GM03348 (cell line): Measurements from ENCODE around the gene PLA2G1B.
A peak's percentile ranks its signal among the peaks of the same experiment; 100 is the strongest.

Source experiments
- DNase-seq: peaks from one replicate; pipeline ENCODE4 v3.0.0; 2012; ENCODE audit warnings: low spot score

The PLA2G1B gene

DNA sequence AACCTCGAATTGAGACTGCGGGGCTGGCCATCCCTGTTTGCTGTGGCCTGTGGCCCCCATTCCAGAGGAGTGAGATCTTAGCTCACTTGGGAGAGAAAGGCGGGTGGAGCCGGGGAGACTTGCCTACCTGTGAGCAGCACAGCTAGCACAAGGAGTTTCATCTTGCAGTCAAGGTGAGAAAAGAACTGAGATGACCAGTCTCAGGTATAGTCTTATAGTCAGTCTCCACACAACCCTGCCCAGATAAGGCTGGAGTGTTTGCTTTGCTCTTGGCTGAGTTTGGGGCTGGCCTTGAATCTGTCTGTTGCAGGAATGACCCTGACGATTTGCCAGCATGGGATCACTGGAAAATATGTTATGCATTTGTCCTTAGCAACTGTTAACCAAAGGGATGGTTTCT, at the start of gene PLA2G1B:
Gene PLA2G1B, minus strand, starts transcription at position 187 of the 400 bp plus-strand sequence. Its CDS starts 26 bp downstream, at position 161.
- DNase-seq, result no peak

DNA sequence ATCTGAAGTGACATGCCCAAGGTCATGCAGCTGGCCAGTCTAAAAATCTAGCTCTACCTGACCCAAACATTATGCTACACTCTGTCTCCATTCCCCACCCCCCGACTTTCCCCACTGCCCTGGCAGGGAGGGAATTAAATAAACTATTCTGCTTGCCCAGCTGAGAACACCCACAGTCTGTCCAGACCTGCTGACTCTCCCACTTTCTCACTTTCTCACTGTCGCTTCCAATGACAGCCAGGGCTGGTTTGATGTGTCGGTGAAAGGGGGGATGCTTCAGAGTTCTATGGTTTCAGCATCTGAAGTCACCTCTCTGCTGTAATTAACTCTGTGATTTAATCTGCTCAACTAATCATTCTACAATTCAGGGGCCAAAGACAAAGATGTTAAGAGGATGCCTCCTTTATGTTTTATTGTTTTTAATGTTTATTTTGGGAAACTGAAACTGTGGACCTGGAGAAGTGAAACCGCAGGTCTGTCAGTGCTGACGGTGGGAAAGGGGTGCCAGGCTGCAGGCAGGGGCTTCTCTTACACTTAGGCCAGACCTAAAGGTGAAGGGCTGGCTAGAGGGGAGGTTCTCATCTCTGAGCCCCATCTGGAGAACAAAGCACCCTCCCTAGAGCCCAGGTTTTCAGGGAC, 49.5 kb upstream of the PLA2G1B start:
- no peak for DNase-seq

DNA sequence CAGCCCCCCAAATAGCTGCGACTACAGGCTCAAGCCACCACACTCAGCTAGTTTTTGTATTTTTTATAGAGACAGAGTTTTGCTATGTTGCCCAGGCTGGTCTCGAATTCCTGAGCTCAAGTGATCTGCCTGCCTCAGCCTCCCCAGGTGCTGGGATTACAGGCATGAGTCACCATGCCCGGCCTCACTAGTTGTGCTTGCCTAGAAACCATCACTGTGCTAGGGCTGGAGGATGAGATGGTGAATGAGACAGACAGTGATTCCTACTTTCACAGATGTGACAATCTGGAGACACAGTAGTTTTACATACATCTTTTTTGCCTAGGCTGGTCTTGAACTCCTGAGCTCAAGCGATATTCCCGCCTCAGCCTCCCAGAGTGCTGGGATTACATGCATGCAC, 48.8 kb upstream of the PLA2G1B start:
- DNase-seq, result no peak

DNA sequence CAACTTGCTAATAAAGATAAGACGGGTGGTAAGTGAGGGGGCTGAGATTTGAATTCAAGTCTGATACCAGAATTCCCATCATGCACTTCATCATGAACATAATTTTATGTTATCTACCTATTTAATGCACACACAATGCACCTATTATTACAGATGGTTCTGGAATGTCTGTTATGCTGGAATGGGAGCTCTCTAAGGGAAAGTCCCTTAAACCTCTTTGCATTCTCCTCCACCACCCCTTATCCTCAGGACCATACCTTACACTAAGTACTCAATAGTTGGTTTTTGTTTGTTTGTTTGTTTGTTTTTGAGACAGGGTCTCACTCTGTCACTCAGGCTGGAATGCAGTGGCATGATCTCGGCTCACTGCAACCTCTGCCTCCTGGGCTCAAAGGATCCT, 48.4 kb upstream of the PLA2G1B start:
- no peak for DNase-seq

DNA sequence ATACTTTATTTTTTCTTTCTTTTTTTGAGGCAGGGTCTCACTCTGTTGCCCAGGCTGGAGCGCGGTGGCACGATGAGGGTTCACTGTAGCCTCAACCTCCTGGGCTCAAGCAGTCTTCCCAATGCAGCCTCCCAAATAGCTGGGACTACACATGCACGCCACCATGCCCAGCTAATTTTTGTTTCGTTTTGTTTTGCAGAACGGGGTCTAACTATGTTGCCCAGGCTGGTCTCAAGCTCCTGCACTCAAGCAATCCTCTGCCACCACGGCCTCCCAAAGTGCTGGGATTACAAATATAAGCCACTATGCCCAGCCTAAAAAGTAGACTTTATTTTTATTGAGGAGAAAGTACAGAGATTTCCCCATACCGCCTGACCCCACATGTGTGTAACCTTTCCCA, 46.1 kb upstream of the PLA2G1B start:
- DNase-seq, result no peak

DNA sequence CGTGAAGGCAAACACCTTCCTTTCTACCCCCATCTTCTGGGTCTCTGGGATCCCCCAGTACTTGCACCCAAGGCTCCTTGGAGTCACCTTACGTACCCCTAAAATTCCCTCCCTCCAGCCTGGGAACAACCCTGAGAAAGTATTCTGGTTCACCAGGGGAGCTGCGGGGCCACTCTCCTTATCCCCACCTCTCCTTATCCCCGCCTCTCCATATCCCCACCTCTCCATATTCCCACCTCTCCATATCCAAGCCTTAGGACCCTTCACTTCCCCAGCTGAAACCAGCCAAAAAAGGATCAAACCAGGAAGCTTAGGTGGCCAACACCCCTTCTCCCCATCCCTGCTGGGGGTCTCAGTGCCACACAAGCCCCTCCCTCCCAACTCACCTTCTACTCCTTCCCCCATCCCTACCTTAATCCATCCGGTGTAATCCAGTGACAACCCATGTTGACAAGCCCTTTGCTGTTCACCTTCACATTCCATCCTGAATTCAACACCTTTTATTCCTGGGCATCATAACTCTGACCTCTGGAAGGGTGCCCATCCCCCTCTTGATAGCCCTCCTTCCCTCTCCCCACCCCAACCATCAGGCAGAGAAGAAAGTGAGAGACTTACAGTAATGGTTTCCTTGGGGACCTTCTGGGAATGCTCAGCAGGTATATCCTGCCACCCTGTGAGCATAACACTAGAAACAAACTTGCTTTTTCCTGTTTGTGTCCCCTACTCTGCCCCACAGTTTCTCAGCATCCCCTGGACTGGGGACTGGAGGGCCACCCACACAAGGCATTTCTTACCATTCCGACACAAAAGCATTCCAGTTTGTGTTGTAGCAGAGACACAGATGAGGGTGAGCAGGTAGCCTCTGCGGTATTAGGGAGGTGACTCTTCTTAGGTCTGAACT, 43.0 kb upstream of the PLA2G1B start:
- no peak for DNase-seq

DNA sequence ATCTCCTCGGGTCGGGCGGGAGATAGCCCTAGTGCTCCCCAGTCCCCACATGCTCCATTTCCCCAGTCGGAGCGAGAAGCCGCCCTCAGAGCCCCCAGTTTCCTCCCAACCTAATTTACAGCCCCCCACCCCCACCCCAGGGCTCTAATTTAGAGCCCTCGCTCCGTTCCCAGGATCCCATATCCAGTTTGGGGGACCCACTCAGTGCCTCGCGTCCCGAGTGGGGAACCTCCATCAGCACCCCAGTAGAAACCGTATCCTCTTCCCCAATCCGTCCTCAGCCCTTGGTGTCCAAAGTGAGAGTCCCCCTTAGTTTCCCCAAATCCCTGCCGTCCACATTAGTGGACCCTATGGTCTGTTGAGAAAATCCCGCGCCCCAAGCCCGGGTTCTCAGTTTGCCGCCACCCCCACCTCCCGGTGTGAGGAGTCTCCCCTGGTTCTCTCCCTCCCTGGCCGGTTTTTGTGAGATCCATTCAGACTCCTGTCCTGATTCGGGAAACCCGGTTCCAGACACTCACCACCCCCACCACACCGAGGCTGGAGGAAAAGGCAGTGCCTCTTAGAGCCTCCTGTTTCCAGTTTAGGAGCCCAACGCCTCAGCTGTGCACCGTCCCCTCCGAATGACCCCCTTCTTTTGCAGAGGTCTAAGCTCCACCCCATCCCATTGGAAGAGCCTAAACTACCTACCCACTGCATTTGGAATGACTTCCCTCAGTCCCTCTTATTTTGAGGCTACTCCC, 42.2 kb upstream of the PLA2G1B start:
- no peak for DNase-seq

DNA sequence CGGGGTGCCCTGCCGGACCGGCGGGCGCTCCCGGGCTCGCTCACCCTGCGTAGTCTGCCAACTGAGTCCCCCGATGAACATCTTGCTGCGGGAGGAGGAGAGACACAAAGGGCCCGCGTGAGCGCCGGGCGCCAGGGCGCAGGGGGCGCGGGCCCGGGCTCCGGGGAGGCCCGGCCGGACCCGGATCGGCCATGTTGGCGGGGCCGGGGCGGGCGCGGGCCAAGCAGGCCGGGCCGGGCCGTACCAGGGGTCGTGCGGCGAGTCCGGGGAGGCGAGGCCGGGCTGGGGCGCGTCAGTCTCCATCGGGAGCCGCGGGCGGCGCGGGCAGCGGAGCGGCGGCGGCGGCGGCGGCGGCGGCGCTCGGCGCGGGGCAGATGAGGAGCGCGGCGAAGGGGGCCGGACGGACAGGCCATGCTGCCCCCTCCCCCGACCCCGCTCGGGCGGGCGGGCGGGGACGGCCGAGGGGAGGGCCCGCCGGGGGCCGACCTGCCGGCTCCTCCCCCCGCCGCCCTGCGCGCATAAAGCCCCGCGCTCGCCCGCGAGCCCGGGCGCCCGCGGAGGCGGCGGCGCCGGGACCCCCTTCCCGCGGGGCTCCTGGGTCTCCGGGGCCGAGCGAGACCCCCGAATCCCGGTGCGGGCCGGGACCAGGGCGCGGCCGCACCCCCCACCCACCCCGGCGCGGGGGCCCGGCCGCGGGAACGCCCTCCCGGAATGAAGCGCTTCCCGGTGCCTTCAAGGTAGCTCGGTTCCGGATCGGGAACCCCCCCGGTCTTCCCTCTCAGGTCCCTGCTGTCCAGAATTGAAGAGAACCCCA, 41.4 kb upstream of the PLA2G1B start, which contains the start of gene MSI1:
Gene MSI1, minus strand, starts transcription at position 376 of the 814 bp plus-strand sequence. Its CDS starts 73 bp downstream, at position 303.
- DNase-seq, result peak; percentile 48

DNA sequence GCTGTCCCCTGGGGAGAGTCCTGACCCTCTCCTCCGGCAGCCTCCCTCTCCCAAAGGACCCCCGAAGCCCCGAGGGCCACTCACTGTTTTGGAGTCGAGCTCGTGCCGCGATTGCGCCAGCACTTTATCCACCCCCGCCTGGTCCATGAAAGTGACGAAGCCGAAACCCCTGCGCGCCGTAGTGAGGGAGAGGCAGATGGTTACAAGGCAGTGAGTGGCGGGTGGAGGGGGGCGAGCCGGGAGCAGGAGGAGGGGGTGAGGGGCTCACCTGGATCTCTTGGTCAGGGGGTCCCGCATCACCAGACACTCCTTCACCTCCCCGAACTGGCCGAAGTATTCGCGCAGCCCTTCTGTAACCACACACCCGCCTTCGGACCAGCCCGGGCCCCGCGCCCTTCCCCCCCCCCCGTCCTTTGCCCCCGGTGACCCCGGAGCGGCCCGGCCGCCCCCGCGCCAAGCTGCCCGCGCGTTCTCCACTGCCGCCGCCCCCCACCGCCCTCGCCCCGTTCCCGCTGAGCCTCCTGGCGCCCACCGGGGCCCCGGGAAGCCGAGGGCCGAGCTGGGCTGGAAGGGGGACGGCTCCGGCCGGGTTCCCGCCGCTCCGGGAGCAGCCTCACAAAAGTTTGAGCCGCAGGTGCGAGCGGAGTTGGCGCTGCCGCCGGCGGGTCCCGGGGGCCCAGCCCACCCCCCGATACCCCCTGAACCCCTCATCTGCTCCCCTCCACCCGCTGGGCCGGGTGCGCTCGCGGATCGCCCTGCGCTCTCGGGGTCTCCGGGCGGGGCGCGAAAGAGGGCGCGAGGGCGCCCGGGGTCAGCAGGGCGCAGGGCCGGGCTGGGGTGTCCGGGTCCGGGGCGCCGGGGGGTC, 40.6 kb upstream of the PLA2G1B start:
- no peak for DNase-seq

DNA sequence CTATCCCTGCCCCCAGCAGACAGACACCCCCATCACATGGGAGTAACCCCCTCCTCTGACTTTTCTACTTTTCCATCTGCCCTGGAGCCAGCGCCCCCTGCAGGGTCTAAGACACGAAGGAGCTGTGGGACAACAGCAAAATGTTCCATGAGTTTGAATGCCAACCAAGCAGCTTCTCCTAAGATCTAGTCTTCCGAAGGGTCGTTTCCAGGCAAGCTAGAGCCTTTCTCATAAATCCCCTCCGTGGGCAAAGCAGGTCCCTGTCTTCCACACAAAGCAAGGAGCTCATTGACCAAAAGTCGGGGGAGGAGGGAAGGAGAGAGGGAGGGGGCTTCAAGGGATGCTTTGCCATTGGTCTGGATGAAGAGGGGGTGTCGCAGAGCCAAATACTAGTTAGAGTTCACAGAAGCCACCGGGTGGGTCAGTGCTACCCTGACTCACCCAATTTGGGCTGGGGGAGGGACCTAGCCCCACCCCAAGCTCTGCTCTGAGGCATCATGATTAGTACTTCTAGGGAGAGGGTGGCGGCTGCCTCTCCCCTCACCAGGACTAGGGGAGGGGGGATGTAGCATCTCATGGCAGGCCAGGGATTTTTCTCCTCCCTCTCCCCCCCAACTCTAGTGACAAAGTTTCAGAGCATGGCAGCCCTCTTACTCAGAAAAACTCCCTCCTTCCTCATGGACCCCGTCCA, 39.8 kb upstream of the PLA2G1B start:
- no peak for DNase-seq

DNA sequence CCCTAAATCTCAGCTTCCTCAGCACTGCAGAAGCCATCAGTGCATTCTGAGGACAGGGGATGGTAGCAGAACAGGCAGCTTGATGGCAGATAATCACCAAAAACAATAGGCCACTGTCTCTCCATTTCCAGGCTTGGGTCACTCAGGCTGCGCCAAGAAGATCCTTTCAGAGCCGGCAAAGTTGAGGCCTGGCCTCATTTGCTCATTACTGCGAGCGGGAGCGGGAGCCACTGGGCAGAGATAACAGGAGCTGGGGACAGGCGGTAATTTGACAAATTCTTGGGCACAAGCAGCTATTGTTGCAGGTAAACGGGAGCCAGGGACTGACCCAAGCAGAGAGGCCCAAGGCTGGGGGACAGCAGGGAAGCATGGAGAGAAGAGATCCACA, 39.3 kb upstream of the PLA2G1B start:
- DNase-seq, result no peak

DNA sequence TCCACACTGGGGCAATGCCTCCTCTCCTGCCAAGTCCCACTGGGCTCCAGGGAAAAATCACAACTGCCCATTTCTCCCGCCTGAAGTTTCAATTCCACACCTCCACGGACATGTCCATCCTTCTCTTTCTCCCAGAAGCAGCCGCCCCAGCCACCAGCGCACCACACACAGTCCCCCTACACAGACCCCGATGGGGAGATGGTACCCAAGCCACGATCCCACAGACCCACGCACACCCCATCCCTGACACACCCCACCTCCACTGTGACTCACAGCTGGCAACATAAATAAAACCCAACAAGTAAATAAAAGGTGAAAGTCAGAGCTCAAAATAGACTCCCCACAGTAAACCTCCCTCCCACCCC, 38.7 kb upstream of the PLA2G1B start:
- DNase-seq, result no peak

DNA sequence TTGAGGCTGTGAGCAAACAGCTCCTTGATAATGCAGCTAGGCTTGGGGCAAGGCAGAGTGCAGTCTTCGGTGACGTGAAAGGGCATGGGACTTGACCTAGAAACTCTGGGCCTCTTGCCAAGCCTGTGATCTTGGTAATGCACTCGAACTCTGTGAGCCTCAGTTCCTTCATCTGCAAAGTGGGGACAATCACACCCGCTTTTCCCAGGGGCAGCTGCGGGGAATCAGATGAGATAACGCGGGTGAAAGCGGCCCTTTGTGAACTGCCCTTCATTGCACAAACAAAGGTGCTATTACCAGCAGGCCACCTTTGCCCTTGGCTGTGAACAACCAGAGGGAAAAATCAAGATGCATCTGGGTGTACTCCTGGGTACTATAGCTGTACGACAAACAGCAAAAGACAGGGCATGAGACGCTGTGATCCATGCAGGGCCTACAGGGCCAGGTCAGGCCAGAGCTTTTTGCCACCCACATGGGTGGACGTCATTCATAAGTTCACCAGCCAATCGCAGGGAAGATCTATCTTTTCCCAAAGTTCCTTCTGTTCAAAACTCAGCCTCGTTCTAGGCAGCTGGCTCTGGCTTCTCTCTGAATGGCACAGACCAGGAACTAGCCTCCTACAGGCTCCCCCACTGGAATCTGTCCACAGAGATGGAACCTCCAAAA, 38.2 kb upstream of the PLA2G1B start:
- DNase-seq, result no peak

DNA sequence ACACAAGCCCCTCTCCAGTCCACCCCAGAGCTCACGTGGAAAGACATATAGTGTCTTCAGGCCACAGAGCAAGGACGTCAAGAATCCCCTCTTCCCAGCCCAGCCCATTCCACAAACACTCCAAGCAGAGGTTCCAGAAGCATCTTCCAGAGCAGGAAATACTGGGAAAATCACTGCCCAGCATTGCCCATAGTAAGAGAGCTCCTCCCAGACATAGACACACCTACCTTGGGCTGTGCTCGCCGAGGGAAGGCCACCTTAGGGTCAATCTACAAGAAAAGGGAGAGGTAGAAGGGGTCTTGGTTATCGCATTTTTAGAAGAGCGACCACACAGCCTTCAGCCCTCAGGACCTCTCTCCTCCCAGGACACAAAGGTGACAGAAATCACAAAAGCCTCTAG, 36.9 kb upstream of the PLA2G1B start:
- no peak for DNase-seq

DNA sequence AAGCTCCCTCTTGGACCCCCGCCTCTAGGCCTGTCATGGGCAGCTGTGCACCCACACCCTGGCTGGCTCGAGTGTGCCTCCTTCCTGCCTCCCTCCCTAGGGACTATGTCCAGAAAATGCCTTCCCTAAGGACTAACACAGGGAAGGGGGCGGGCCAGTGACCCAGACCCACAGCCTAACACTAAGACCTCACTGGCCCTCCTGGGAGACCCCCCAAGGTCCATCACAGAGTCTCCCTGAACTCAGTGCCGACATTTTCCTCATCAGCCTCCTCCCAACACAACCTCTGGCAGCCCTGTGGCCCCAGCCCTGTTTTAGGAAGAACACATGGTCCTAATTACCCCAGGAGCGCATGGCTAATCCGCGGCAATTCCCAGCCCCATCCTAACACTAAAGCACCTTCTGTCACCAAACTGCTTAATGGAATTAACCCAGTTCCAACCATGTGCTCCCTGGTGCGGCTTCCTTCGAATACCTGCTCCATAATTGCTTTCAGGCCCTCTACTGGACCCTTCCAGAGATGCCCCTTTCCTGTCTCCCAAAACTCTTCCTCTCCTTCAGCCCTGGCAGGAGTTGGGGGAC, 35.8 kb upstream of the PLA2G1B start:
- no peak for DNase-seq

DNA sequence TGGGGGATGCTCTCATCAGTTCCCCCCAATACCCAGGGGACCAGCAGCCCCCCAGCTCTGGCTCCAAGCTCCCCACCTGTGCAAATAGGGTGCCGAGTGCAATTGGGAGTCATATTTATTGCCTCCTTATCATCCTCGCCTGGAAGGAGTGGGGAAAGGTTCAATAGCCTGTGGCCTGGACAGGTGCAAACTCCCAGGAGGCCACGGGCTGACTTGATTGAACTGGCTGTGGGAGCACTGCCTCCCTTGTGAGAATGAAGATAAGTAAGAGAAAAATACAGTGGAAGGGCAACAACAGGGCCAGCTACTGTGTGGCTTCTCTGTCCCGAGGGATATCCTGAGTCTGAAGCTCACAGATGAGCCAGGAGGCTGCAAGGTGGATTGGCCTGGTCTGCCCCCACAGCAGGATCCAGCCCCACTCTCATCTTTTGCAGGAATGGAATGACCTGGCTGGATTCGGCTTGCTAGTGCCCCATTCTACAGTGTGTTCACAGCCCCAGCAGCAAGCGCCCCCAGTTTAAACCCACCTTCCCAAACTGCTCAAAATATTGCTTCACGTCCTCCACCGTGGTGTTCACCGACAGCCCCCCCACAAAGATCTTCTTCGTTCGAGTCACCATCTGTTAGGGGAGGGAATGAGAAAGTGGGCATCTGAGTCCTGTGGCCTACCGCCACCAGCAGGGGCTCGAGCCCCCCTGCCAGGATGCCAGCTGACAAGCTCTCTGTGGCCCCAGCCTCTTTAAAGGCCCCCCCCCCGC, 35.1 kb upstream of the PLA2G1B start:
- no peak for DNase-seq

DNA sequence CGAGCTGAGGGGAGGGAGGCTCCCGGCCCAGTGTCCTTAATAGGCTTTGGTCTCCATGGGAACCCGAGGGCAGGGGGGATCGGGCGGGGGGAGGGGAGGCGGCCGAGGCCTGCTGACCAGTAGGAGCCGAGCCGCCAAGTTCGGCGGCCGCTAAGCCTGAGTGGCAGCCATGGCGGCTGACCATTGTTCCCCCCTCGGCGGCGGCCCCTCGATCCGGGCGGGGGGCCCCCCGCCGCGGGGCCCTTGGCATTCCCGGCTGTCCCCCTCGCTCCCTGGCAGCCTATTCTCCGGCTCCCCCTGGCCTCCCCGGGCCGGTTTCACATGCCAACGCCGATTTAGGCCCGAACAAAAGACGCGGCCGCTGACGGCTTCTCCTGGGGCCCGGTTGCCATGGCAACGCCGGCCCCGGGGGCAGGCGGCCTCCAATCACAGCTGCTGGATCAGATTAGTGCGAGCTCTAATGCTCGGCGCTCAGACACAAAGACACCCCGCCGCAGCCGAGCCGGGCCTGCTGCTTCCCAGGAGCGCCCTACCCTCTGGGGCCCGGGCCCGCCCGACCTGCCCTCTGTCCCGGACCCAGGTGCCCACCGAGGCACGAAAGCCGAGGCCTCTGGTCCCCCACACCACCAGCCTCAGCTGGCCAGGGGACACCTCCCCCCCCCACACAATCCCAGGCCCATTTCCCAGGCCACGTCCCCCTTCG, 34.1 kb upstream of the PLA2G1B start:
- peak; percentile 89 for DNase-seq

DNA sequence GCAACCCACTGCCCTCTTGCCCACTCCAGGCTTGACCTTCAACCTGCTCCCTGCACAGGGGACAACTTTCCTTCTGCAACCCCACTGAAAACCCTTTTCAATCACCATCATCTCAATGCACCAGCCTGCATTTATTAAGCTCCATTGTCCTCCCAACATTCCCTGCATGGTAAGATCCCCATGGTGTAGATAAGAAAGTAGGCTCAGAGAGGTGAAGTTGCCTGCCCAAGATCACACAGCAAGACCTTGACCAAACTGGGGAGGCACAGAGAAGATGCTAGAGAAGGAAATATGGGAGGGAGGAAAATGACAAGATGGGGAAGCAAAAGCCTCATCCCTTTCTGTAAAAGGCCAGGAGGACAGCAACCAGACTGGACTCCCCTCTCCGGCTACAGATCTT, 31.5 kb upstream of the PLA2G1B start:
- no peak for DNase-seq
